Breast epithelium (tissue), 4 donors: Measurements from ENCODE around the gene RHOXF1. TPM values are rescaled to one million over a fixed set of nuclear protein-coding genes. Genes with fewer than 3 reads are reported as not detected.
"Not testable (repeated sequence)": the region's sequence is repeated elsewhere in the genome, so short reads cannot be mapped to it uniquely, and the experiment has no call there.

ENCODE experiments used
- DNase-seq, 2 donors: peaks; one replicate each; pipeline ENCODE4 v3.0.0-alpha.2; 2019; ENCODE audit warnings: low spot score in 2 of 2
- H3K27ac ChIP-seq, 2 donors: fragments of 200-600 bp; sonication (generic) in 1 of 2; one replicate each; pipeline ENCODE4 v1.5.1; 2016 to 2019; ENCODE audit warnings: mild to moderate bottlenecking in 1 of 2
- H3K27me3 ChIP-seq, 2 donors: fragments of 200-600 bp; sonication (generic) in 1 of 2; one replicate each; pipeline versions ENCODE4 v1.5.1 to v1.6.0; 2017 to 2019; ENCODE audit warnings: control low read depth in 1 of 2, mild to moderate bottlenecking in 1 of 2
- H3K36me3 ChIP-seq: fragments of 200-600 bp; one replicate; pipeline ENCODE4 v1.5.1; 2019
- H3K4me1 ChIP-seq, 2 donors: fragments of 200-600 bp; sonication (generic); one replicate each; pipeline ENCODE4 v1.5.1; 2016 to 2019; ENCODE audit warnings: control low read depth in 1 of 2
- H3K4me3 ChIP-seq, 3 donors: fragments of 200-600 bp; sonication (generic); 1 replicate in 2 of 3; 2 replicates in 1 of 3; pipeline ENCODE4 v1.5.1; 2016 to 2019; ENCODE audit warnings: mild to moderate bottlenecking in 3 of 3, moderate library complexity in 2 of 3
- H3K9me3 ChIP-seq, 2 donors: fragments of 200-600 bp; sonication (generic) in 1 of 2; one replicate each; pipeline ENCODE4 v1.5.1; 2016 to 2019; ENCODE audit warnings: control low read depth in 1 of 2
- CTCF ChIP-seq, 3 donors: fragments of 450-650 bp; IDR thresholded peaks; one replicate each; pipeline ENCODE4 v1.5.1; 2016 to 2017; ENCODE audit warnings: antibody characterized with exemption in 3 of 3, mild to moderate bottlenecking in 3 of 3, moderate library complexity in 3 of 3
- POLR2A ChIP-seq: fragments of 450-650 bp; IDR thresholded peaks from one replicate; pipeline ENCODE4 v1.6.1; 2016; ENCODE audit warnings: antibody characterized with exemption, mild to moderate bottlenecking, moderate library complexity
- POLR2AphosphoS5 ChIP-seq, 3 donors: sonication (generic); formaldehyde crosslinking; IDR thresholded peaks; one replicate each; pipeline ENCODE4 v1.6.1; 2017; ENCODE audit warnings: antibody characterized with exemption in 3 of 3
- intact Hi-C: fragments of 100-400 bp; cut with DNase I; formaldehyde crosslinking; loops from one replicate; pipeline ENCODE4 v1.15.1; 2023; ENCODE audit warnings: low total_unique reads
- total RNA-seq, 3 donors: library from RNA; depleted of rRNA; stranded (reverse); fragments of >200 nt; gene quantifications; one replicate each; pipeline ENCODE4 v1.1.0, GENCODE V29; 2016

RHOXF1 gene
- total RNA-seq, 3 donors from 2014 or later = 1.3 to 1.9 TPM; not detected in 1

- H3K27ac ChIP-seq = no peak overlapping the region
- H3K27me3 ChIP-seq = peaks cover 0 to 8% of the 10 kb centered on the region in 2 donors
- TF ChIP-seq POLR2A (no peak), CTCF (IDR thresholded peaks at IDR 0.05) (no peak), POLR2AphosphoS5 (IDR thresholded peaks at IDR 0.05) (no peak)
- no peak for DNase-seq
- H3K9me3 ChIP-seq = no peaks in the 10 kb centered on the region
- intact Hi-C loops = no loop called here
- H3K4me3 ChIP-seq = no peak overlapping the region
- no peaks in the 10 kb centered on the region for H3K4me1 ChIP-seq
- no peaks in the 10 kb centered on the region for H3K36me3 ChIP-seq
These were observed 25.5 kb downstream of the RHOXF1 start for GRCh38 chrX:120090208-120090607.

GRCh38 chrX:120087289-120088017 lies 28.3 kb downstream of the RHOXF1 start:
- Histone ChIP-seq H3K4me1 (no peaks in the 10 kb centered on the region), H3K9me3 (no peaks in the 10 kb centered on the region), H3K27ac (no peak overlapping the region)

GRCh38 chrX:120085553-120086185 lies 30.0 kb downstream of the RHOXF1 start:
- H3K9me3 ChIP-seq, H3K27me3 ChIP-seq, H3K4me3 ChIP-seq, H3K27ac ChIP-seq, H3K4me1 ChIP-seq, H3K36me3 ChIP-seq, DNase-seq, intact Hi-C loops: not testable (repeated sequence)

More at GRCh38 chrX:120087289-120088017, 28.3 kb downstream of the RHOXF1 start:
- H3K4me3 ChIP-seq = peak overlapping the region in 2 of 3 donors; percentile 22 to 26
- no peak for TF ChIP-seq CTCF (IDR thresholded peaks at IDR 0.05)
- TF ChIP-seq POLR2AphosphoS5 (IDR thresholded peaks at IDR 0.05) = no peak
- no peak for TF ChIP-seq POLR2A
- H3K27me3 ChIP-seq = peaks cover 0 to 8% of the 10 kb centered on the region in 2 donors
- no peaks in the 10 kb centered on the region for H3K36me3 ChIP-seq
- peak in 1 of 2 donors; percentile 20 for DNase-seq
- intact Hi-C loops = no loop called here

- H3K4me3 ChIP-seq, intact Hi-C loops: not testable (repeated sequence)
These were observed 38.1 kb downstream of the RHOXF1 start, which contains the start of gene RHOXF2B for GRCh38 chrX:120077590-120077989. TSS of gene RHOXF2B (minus strand) at chrX:120077690. CDS start at chrX:120077552, 138 bp downstream.

GRCh38 chrX:120066169-120066568 lies 49.5 kb downstream of the RHOXF1 start:
- H3K27ac ChIP-seq, H3K4me3 ChIP-seq, H3K27me3 ChIP-seq, DNase-seq, intact Hi-C loops, H3K36me3 ChIP-seq, H3K9me3 ChIP-seq, H3K4me1 ChIP-seq: not testable (repeated sequence)

More at GRCh38 chrX:120077590-120077989, 38.1 kb downstream of the RHOXF1 start, which contains the start of gene RHOXF2B:
- H3K27me3 ChIP-seq, H3K27ac ChIP-seq, H3K4me1 ChIP-seq, DNase-seq, H3K36me3 ChIP-seq, H3K9me3 ChIP-seq: not testable (repeated sequence)

Other genes with a start within 250 kb of the RHOXF1 start
- 10 to 100 TPM; 12.5 to 14.1 (median 13.5) TPM for gene RNF113A, start 244.2 kb downstream of the RHOXF1 start, total RNA-seq
- gene NDUFA1, start 244.1 kb downstream of the RHOXF1 start, total RNA-seq = 10 to 100 TPM; 45.5 to 70.8 (median 47.5) TPM
- not detected for gene AKAP14, start 220.0 kb downstream of the RHOXF1 start, total RNA-seq
- 1 to 10 TPM; 6.4 to 7.3 (median 6.9) TPM for gene NKAP, start 172.2 kb downstream of the RHOXF1 start, total RNA-seq
- not detected for gene RHOXF2B, start 38.2 kb downstream of the RHOXF1 start, total RNA-seq
- not detected for gene RHOXF2, start 42.7 kb upstream of the RHOXF1 start, total RNA-seq
- gene ZBTB33, start 134.9 kb upstream of the RHOXF1 start, total RNA-seq = 10 to 100 TPM; 12.6 to 49.8 (median 18.4) TPM
- 1 to 10 TPM in 2 of 3 donors, under 1 TPM in 1; 0.80 to 5.6 (median 1.3) TPM for gene TMEM255A, start 195.5 kb upstream of the RHOXF1 start, total RNA-seq
- gene ATP1B4, start 246.2 kb upstream of the RHOXF1 start, total RNA-seq = not detected